NCI-H2107 treated with DMSO at 0.1 percent for 48 hours (cell line): ENCODE measurements around the gene WDR70.
"Not testable (repeated sequence)": the region's sequence is repeated elsewhere in the genome, so short reads cannot be mapped to it uniquely, and the experiment has no call there.

ENCODE experiments used
- DNase-seq: peaks from one replicate; lab custom pipeline; 2025; ENCODE audit not compliant: unreplicated experiment; lab: John Stamatoyannopoulos, UW

WDR70 gene

DNA sequence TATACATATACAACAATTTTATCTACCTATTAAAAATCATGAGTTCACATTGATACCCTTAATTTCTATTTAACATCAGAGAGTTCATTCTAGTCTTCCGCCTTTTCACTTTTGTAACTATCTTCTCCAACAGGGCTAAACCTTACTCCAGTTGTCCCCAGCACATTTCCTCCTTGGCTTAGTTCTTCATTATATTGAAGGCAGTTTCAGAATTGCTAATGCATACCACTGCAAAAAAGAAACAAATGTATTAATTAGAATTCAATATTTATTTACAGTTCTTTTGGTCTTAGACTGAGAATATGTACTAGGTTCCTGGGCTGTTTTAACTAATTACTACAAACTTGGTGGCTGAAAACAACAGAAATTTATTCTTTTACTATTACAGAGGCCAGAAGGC lies 132.5 kb downstream of the WDR70 start:
- no peak for DNase-seq

DNA sequence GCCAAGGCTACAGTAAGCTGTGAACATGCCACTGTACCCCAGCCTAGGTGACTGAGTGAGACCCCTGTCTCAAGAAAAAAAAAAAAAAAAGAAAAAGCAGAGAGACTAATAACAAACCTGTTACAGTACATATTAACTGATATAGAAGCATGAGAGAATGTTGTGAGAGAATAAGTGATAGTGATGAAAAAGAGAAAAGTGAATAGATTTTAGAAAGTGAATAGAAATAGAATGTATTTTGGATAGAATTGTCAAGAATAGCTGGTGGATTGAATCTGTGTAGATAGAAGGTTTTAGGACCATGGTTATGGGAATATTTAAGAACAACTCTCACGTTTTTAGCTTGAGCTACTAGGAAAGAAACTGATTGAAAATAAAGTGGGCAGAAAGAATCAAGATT lies 135.8 kb downstream of the WDR70 start:
- DNase-seq: no peak

DNA sequence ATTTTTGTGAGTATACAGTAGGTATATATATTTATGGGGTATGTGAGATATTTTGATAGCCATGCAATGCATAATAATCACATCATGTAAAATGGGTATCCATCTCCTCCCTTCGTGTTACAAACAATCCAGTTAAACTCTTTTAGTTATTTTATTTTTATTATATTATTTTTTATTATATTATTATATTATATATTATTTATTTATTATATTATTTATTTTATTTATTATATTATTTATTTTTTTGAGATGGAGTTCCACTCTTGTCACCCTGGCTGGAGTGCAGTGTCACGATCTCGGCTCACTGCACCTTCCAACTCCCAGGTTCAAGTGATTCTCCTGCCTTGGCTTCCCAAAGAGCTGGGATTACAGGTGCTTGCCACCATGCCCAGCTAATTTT lies 138.6 kb downstream of the WDR70 start:
- DNase-seq: no peak

DNA sequence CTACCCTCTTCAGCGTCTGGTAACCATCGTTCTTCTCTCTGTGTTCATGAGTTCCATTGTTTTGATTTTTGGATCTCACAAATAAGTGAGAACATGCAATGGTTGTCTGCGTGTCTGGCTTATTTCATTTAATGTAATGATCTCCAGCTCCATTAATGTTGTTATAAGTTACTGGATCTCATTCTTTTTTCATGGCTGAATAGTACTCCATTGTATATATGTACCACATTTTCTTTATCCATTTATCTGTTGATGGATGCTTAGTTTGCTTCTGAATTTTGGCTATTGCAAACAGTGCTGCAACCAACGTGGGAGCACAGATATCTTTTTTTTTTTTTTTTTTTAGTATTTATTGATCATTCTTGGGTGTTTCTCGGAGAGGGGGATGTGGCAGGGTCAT lies 139.2 kb downstream of the WDR70 start:
- not testable (repeated sequence) for DNase-seq

DNA sequence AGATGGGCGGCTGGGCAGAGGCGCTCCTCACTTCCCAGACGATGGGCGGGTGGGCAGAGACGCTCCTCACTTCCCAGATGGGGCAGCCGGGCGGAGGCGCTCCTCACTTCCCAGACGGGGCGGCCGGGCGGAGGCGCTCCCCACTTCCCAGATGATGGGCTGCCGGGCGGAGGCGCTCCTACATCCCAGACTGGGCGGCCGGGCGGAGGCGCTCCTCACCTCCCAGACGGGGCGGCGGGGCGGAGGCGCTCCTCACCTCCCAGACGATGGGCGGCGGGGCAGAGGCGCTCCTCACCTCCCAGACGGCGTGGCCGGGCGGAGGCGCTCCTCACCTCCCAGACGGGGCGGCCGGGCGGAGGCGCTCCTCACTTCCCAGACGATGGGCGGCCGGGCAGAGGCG lies 140.2 kb downstream of the WDR70 start:
- DNase-seq: no peak

DNA sequence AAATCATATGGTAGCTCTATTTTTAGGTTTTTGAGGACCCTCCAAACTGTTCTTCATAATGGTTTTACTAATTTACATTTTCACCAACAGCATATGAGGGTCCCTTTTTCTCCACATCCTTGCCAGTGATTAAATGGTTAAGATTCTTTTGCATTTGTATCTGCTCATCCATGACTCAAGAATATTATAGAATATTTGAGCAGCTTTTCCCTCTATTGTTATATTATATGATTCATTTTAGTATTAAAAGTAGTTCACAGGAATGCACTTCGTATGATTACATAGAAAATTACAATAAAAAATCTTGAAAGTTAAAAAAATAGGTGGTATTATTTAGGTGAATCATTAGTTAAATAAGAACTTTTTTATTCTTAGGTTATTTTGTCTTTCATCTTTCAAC lies 140.7 kb downstream of the WDR70 start:
- DNase-seq: no peak

DNA sequence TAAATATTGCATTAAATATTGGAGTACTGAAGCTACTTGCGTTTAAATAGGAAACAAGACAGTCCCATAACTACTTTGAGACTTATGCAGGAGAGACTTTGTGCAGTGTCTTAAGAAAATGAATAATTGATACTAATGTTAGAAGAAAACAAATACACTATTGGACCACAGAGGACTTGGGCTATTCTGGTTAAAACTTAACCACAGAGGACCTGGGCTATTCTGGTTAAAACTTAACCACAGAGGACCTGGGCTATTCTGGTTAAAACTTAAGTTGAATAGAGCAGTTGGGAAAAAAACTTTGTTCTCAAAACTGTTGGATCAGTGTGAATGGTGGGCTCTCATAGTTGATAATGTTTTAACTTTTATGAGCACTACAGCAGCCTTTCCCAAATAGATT lies 141.7 kb downstream of the WDR70 start:
- DNase-seq: no peak

DNA sequence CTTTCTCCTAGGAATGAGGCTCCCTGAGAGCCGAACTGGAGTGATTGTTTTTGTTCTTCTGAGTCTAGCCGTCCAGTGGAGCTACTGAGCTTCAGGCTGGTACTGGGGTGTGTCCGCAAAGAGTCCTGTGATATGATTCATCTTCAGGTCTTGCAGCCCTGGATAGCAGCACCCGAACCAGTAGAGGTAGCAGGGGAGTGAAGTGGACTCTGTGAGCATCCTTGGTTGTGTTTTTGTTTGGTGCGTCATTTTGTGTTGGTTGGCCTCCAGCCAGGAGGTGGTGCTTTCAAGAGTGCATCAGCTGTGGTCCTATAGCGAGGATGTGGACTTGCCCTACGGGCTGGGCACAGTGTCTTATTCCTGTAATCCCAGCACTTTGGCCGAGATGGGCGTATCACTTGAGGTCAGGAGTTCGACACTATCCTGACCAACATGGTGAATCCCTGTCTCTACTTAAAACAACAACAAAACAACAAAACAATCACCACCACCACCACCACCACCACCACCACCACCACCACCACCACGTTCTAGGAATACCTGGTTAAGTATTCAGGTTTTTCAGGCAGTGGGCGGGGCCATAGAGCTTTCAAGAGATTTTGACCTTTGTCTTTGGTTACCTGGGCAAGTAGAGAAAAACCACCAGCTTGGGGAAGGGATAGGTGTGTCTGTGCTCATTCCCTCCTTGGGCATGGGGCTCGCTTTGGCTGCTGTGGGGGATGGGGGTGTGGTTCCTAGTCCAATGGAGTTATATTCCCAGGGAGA lies 154.0 kb downstream of the WDR70 start:
- DNase-seq: no peak

DNA sequence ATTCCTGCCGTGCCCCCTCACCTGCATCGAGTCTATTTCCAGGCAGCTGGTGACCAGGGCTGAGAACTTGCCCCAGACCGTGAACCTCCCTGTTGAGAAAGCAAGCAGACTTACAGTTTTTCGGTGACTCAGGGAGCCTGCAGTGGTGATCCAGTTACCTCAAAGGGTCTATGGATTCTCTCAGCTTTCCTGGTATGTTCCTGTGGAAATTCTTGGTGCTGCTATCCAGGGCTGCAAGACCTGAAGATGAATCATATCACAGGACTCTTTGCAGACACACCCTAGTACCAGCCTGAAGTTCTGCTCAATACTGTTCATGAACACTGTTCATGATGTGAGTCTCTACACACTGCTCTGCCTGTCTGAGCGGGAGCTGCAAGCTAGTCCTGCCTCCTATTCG lies 154.7 kb downstream of the WDR70 start:
- DNase-seq: no peak

DNA sequence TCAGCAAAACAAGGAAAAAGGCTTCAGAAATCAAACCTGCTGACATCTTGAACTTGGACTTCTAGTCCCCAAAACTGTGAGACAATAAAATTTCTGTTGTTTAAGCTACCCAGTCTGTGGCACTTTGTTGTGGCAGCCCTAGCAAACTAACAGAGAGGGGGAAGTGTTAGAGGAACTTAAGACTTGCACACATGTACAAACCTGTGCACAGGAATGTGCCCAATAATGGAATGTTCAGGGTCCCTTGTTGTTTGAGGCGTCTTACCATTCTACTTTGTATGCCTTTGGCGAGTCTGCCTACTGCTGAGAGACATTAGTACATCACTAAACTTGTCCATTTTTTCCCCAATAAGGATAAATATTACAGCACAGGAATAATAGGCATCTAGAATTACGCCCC lies 160.3 kb downstream of the WDR70 start:
- DNase-seq: no peak

DNA sequence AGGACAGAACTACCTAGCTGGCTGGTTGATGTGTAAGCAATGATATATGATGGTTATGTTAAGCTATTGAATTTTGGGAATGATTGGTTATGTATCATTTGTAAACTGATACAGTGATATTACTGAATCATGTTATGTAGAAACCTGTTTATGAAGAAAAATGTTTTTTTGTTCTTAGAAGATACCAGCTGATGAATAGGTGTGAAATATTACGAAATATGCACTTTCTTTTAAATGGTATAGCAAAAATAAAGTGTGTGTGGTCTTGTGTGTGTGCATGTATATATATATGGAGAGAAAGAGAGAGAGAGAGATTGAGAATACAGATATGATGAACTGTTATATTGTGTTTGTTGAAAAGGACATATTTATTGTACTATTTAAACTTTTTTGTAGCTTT lies 164.1 kb downstream of the WDR70 start:
- no peak for DNase-seq

DNA sequence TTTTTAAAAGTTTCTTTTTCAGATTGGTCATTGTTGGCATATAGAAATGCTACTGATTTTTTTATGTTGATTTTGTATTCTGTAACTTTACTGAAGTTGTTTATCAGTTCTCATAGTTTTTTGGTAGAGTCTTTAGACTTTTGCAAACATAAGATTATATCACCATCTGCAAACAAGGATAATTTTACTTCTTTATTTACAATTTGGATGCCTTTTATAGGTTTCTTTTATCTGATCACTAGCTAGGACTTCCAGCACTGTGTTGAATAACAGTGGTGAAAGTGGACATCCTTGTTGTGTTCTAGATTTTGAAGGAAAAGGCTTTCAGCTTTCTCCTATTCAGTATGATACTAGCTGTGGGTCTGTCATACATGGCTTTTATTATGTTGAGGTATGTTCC lies 170.3 kb downstream of the WDR70 start:
- no peak for DNase-seq

DNA sequence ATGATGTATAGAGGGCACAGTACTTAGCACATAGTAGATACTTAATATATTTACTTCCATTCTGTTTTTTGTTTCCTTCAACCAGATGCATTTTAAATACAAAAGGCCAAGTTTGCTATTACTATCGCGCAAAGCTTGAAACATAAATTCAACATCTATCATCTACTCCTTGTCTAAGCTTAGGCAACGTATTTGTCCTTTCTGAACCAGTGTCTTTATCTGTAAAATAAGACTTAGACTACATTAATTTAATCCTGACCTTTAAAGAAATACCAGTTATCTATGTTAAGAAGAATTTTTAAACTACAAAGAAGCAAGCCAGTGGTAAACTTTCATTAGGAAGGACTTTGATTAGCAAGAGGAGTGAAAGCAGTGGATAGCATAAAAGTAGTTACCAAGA lies 173.0 kb downstream of the WDR70 start:
- DNase-seq: no peak

DNA sequence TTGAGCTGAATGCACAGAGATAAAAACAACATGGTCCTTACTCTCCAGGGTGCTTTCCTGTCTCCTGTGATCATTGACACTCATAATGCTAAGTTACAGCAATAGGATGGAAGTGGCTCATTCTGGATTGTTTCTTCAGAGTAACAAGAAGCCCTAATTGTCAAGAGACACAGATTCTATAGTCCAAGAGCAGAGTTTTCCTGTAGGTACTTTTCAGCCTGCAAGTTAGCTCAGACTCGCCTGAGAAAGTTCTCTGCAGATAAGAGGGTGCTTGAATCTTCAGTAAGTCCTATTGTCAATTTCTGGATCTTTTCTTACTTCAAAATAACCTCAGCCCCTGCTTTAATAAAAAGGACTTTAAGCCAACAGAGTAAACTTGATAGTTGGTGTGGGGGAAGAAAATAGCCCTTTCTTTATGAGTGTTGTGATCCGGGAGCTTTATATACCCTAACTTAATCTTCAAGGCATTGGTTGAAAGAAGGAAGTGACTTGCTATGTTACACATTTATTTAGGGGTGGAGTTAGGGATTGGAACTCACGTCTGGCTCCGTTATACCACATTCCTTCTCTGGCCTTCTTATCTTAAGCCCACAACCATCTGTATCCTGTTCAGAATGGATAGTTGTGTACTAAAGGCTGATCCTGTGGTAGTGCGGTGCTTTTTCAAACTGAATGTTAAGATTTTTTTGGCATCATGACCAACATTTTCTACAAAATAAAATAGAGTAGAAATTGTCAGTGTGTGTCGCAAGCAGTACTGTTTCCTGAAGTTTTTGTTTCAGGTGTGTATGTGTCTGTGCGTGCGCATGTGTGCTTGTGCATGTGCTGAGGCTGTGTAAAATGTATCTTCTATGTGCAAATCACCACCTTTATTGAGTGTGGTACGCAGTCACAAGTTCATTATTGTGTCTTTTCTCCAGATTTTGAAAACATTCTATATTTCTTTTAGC lies 173.9 kb downstream of the WDR70 start:
- no peak for DNase-seq

DNA sequence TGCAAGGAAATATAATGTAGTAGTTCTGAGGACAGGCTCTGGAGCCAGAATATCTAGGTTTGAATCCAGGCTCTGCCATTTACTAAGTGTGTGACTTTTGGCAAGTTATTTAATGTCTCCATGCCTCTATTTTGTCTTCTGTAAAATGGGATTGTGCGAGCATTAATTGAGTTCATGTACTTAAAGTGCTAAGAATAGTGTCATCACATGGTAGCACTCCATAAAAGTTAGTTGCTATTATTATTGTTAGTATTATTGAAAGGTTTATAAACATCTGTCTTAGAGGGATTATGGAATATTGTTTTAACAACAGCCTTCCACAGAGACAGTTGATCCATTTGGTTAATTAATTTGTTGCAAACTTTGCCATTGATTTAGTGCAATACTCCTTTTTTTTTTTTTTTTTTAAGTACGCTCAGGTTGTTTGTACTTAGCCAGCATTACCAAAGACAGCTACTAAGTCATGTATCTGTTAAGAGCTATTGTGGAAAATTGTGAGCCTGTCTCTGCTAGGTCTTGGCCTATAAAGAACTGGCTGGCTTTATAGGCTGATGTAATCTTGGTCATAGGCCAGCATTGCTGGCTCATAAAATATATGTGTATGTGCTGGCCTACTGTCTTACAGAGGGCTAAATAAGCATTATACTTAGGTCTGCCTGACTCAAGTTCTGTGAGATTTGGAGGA lies 174.7 kb downstream of the WDR70 start:
- DNase-seq: no peak

DNA sequence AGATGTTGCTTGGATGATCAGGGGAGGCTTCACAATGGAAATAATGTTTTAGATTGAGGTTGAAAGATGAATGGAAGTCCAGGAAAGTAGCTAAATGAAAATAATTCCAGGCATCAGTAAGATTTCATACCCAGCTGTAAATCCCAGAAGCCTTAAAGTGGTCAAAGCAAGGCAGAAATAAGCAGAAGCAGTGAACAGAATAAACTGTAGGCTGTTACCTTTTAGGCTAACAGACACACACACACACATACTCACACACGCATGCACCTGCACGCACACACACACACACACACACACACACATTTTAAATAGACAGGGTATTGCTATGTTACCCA lies 175.3 kb downstream of the WDR70 start:
- DNase-seq: no peak

DNA sequence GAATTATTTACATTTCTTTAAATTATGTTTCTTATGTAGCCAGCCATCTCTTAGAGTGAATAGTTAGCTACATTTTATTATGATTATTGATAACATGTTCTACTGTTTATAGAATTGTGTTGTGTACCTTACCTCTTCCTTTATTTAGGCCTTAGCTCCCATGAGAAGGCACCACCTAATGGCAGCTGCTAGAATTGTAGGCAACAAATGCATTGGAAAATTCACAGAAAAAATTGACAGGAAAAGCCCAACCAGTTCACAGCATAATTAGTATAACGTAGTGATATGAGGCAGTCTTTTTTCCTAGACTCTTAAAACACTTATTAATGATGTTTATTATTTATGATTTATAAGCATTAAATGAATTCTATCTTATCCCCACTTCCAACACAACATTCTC lies 175.8 kb downstream of the WDR70 start:
- DNase-seq: no peak

DNA sequence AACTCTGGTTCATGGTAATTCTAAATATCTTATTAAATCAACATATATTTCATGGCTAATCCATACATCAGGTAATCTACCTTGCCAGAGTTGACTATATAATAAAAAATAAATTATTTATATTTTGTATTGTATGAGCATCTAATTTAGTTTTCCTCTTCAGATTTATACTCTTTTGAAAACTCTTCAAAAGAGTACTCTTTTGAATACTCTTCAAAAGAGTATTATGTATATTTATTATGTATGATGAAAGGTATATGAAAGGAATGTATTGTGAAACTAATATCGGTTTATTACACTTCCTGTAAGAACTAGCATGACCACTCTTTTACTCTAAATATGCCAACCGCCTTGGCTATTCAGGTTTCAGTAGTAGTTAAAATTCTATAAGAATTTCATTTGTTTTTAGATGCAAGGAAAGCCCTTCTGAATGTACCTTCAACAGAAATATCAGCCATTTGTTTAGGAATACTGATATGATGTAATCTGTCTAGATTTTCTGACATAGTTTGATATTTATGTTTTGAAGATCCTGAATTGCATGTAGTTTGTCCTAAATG lies 178.7 kb downstream of the WDR70 start:
- no peak for DNase-seq

DNA sequence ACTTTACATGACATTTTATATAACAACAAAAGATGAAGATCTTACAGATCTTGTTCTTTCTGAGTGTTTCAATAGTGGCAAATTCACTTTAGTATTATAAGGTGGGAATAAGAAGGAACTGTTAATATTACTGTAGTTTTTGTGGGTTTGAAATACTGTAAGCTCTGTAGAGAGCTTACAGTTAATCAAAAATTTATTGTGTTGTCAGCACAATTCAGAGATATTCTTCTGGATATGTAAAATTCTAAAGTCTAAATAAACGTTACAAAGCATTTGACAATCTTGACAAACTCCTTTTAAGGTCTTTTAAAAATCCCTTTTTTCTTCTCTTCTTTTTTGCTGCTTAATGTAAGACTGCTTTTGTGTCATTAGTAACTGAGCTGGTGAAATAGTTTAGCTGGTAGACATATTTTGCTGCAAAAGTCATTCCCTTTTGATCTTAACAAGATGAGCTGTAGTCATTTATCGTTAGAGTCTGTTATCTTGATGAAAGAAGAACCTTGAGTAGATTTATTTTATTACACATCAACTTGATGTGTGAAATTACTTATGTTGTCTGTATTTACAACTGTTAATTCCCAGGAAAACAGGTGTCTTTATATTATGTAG lies 186.0 kb downstream of the WDR70 start:
- no peak for DNase-seq

DNA sequence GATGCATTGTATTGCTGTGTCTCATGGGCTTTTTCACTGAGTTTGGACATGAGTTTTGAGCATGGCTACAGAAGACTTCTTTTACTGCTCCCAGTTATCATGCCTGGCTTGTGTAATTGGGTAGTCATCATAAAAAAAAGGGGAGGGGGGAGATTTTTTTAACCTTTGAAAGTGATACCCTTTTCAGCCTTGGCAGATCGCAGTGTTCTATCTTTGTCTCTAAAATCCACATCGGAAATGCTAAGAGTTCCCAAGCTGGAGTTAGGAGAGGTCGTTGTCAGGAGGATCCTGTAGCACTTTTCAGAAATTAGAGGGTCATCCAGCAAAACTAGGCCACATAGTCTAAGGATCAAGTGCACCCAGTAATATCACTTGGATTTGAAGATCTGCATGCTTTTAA lies 188.4 kb downstream of the WDR70 start:
- no peak for DNase-seq
